ENCODE measurements around the gene PAGE5.

Gene PAGE5, protein sequence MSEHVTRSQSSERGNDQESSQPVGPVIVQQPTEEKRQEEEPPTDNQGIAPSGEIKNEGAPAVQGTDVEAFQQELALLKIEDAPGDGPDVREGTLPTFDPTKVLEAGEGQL

GRCh38 chrX:55220119-55220794 lies at the start of gene PAGE5:
Gene PAGE5 (plus strand): TSS chrX:55220346. CDS start chrX:55221383, 1,037 bp downstream.
- no peak for DNase-seq

DNA sequence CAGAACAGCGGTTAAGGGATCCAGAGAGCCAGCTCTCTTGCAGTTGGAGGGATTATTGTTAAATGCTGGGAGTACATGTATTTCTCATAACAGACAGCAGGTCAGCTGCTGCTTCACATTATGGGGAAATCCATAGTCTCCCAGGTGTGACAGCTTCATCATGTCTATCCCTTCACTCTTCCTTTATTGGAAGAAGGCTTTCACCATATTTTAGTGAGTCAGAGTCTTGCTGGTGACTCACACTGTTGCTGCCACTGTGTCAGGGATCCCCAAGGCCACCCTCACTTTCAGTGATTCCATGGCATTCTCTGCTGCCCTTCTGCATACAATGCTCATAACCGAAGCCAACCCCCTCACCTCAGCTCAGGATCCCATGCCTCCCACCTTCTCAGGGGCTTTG lies 32.9 kb upstream of the PAGE5 start:
- DNase-seq, result no peak

DNA sequence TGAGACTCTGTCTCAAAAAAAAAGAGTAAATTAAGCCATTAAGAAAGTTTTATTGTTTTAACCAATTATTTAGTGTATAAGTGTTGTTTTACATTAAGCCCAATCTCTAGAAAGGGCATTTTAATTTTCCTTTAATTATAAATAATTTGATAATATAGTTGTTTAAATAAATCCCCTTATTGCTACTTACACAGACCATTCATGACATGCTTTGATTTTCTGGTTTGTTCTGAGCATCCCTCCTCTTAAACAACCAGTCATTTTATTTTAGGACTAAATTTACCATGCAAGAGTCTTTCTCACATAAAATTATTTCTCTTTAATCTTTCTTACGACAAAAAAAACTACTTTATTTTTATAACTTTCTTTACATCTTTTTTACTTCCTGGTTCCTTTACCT lies 23.5 kb upstream of the PAGE5 start:
- DNase-seq, result no peak

DNA sequence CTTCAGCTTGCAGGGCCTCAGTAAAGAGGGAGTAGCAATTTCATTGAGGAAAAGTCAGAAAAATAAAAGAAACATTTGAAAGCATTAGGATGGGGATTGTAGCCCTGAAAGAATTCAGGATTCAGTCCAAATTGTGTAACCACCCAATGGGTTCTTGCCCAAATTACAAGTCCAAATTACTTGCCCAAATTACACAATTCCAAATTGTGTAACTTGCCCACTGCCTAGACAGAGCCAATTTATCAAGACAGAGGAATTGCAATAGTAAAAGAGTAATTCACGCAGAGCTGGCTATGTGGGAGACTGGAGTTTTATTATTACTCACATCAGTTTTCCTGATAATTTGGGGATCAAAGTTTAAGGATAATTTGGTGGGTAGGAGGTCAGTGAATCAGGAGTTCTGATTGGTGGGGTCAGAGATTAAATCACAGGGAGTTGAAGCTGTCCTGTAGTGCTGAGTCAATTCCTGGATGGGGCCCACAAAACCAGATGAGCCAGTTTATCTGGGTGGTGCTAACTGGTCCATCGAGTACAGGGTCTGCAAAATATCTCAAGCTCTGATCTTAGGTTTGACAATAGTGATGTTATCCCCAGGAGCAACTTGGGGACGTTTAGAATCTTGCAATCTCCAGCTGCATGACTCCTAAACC lies 18.1 kb upstream of the PAGE5 start:
- no peak for DNase-seq

- DNase-seq, result no peak
These were observed 13.8 kb upstream of the PAGE5 start for GRCh38 chrX:55206162-55206941.

DNA sequence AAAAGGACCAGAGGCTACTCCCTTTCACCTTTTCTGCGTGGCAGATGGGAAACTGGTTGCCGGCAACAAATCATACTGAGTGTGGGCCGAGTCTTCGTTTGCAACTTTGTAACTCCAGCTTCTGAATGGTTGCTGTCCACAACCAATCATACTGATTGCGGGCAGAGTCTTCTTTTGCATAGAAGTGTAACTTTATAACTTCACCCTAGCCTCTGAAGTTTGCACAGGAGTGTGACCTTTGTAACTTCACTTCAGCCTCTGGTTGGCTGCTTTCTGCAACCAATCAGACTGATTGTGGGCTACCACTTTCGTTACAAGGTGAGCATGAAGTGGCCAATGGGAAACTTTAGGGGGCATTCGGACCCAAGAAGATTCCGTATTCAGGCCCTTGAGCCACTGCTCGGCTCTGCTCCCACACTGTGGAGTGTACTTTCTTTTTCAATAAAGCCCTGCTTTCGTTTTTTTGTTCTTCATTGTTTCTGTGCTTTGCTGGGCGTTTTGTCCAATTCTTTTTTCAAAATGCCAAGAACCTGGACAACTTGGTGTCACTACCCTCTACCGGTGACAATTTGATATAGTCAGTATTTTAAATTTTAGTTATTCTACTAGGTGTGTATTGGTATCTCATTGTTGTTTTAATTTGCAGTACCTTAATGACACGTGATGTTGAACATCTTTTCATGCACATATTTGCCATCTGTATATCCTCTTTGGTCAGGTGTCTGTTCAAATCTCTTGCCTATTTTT lies 9.0 kb upstream of the PAGE5 start:
- DNase-seq, result no peak

- no peak for DNase-seq
These were observed 6.8 kb upstream of the PAGE5 start for GRCh38 chrX:55213381-55213780.

- DNase-seq, result no peak
These were observed 20.7 kb downstream of the PAGE5 start for GRCh38 chrX:55240788-55241340.

DNA sequence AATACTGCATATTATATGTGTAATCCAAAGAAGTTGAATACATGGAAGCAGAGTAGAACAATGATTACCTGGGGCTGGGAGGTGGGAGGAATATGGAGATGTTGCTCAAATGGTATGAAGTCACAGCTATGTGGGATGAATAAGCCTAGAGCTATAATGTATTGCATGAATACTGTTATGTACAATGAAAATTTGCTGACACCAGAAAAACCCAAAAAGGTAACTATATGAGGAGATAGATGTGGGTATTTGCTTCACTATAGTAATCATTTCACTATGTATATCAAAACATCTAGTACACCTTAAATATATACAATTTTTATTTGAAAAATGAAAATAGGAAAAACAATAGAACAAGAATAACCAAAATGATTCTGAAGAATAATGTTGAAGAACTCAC lies 33.4 kb downstream of the PAGE5 start:
- DNase-seq, result no peak

GRCh38 chrX:55260806-55261205 lies 40.7 kb downstream of the PAGE5 start:
- no peak for DNase-seq

GRCh38 chrX:55264816-55265215 lies 44.7 kb downstream of the PAGE5 start, which contains the start of gene PAGE3:
Gene PAGE3 (minus strand): TSS chrX:55264916. CDS start chrX:55263903, 1,013 bp downstream.
- no peak for DNase-seq

Measured in NCI-H524 treated with DMSO at 0.1 percent for 48 hours (cell line).